Right atrium auricular region (tissue), 2 donors: ENCODE data around the gene LAD1. TPM values are rescaled to one million over a fixed set of nuclear protein-coding genes. Genes with fewer than 3 reads are reported as not detected.

ENCODE experiments used
- DNase-seq: peaks from one replicate; pipeline ENCODE4 v3.0.0-alpha.2; 2019; ENCODE audit warnings: low spot score
- H3K27ac ChIP-seq, 2 donors: fragments of 200-600 bp; sonication (generic); 1 replicate in 1 of 2; 2 replicates in 1 of 2; pipeline ENCODE4 v1.5.1; 2016 to 2019
- H3K27me3 ChIP-seq, 2 donors: fragments of 200-600 bp; sonication (generic); one replicate each; pipeline versions ENCODE4 v1.5.1 to v1.6.0; 2017 to 2019
- H3K36me3 ChIP-seq: fragments of 200-600 bp; sonication (generic); one replicate; pipeline ENCODE4 v1.5.1; 2016
- H3K4me1 ChIP-seq, 2 donors: fragments of 200-600 bp; sonication (generic); one replicate each; pipeline versions ENCODE4 v1.5.1 to v1.6.0; 2017 to 2019
- H3K4me3 ChIP-seq, 2 donors: fragments of 200-600 bp; sonication (generic); 1 replicate in 1 of 2; 2 replicates in 1 of 2; pipeline ENCODE4 v1.5.1; 2017 to 2019; ENCODE audit warnings: mild to moderate bottlenecking in 1 of 2, moderate library complexity in 1 of 2
- H3K9me3 ChIP-seq, 2 donors: fragments of 200-600 bp; sonication (generic); one replicate each; pipeline ENCODE4 v1.5.1; 2019
- CTCF ChIP-seq, 2 donors: fragments of 200-600 bp; sonication (generic); IDR thresholded peaks; one replicate each; pipeline ENCODE4 v1.5.1; 2019; ENCODE audit warnings: antibody characterized with exemption in 2 of 2
- total RNA-seq, 2 donors: library from RNA; depleted of rRNA; stranded (reverse); fragments of >200 nt; gene quantifications; one replicate each; pipeline ENCODE4 v1.1.0, GENCODE V29; 2016

LAD1 gene
- total RNA-seq, 2 donors from 2014 or later, result 1.4 to 8.8 TPM

GRCh38 chr1:201429736-201430501 is 30.8 kb upstream of the LAD1 start:
- Histone ChIP-seq H3K27me3 (no peaks in the 10 kb centered on the region), H3K36me3 (no peaks in the 10 kb centered on the region), H3K4me3 (no peak overlapping the region), H3K4me1 (peaks cover 0 to 4% of the 10 kb centered on the region in 2 donors), H3K27ac (no peak overlapping the region), H3K9me3 (no peaks in the 10 kb centered on the region)
- TF ChIP-seq CTCF (IDR thresholded peaks at IDR 0.05), result no peak
- DNase-seq, result no peak

GRCh38 chr1:201427963-201428362 is 28.8 kb upstream of the LAD1 start:
- no peaks in the 10 kb centered on the region for H3K27me3 ChIP-seq
- TF ChIP-seq CTCF (IDR thresholded peaks at IDR 0.05), result no peak
- no peak overlapping the region for H3K4me3 ChIP-seq
- no peaks in the 10 kb centered on the region for H3K9me3 ChIP-seq
- peaks cover 0 to 4% of the 10 kb centered on the region in 2 donors for H3K4me1 ChIP-seq
- DNase-seq, result no peak
- no peaks in the 10 kb centered on the region for H3K36me3 ChIP-seq
- H3K27ac ChIP-seq, result no peak overlapping the region

GRCh38 chr1:201426479-201427310 is 27.6 kb upstream of the LAD1 start:
- H3K36me3 ChIP-seq, result no peaks in the 10 kb centered on the region
- no peak for TF ChIP-seq CTCF (IDR thresholded peaks at IDR 0.05)
- peak overlapping the region; percentile 53 to 80 for H3K27ac ChIP-seq
- H3K27me3 ChIP-seq, result no peaks in the 10 kb centered on the region
- no peaks in the 10 kb centered on the region for H3K9me3 ChIP-seq
- no peak overlapping the region for H3K4me3 ChIP-seq
- peaks cover 0 to 4% of the 10 kb centered on the region in 2 donors for H3K4me1 ChIP-seq
- no peak for DNase-seq

- no peak for DNase-seq
- H3K27me3 ChIP-seq, result no peaks in the 10 kb centered on the region
- no peak overlapping the region for H3K4me3 ChIP-seq
- no peak for TF ChIP-seq CTCF (IDR thresholded peaks at IDR 0.05)
- no peaks in the 10 kb centered on the region for H3K36me3 ChIP-seq
- no peak overlapping the region for H3K27ac ChIP-seq
- H3K4me1 ChIP-seq, result peaks cover 0 to 23% of the 10 kb centered on the region in 2 donors
- no peaks in the 10 kb centered on the region for H3K9me3 ChIP-seq
These were observed 25.0 kb upstream of the LAD1 start for GRCh38 chr1:201424146-201424545.

GRCh38 chr1:201423655-201424054 is 24.5 kb upstream of the LAD1 start:
- Histone ChIP-seq H3K4me1 (peaks cover 0 to 23% of the 10 kb centered on the region in 2 donors), H3K9me3 (no peaks in the 10 kb centered on the region), H3K27ac (no peak overlapping the region), H3K36me3 (no peaks in the 10 kb centered on the region), H3K4me3 (no peak overlapping the region), H3K27me3 (no peaks in the 10 kb centered on the region)
- no peak for DNase-seq
- no peak for TF ChIP-seq CTCF (IDR thresholded peaks at IDR 0.05)
